GM20431 (cell line): ENCODE data around the gene TMSB4X.

Experiments used
- in situ Hi-C: fragments of 300-500 bp; cut with MseI, MboI; formaldehyde crosslinking; loops from one replicate; pipeline ENCODE4 v1.15.0; 2020; ENCODE audit warnings: low sequenced_read_pairs; ENCODE audit not compliant: unreplicated experiment

TMSB4X gene

GRCh38 chrX:12973561-12974304 lies 1.2 kb upstream of the TMSB4X start:
- in situ Hi-C loops: no loop called here

GRCh38 chrX:12974305-12974795 lies 560 bp upstream of the TMSB4X start:
- in situ Hi-C loops: no loop called here

- in situ Hi-C loops: loop anchor here (25.0 kb wide), 1 partner anchor 112 kb away; no protein-coding TSS in a partner anchor
These were observed 708 bp downstream of the TMSB4X start for GRCh38 chrX:12975670-12975965.

- in situ Hi-C loops: loop anchor here (25.0 kb wide), 1 partner anchor 111 kb away; no protein-coding TSS in a partner anchor
These were observed 1.2 kb downstream of the TMSB4X start for GRCh38 chrX:12975991-12976558.

GRCh38 chrX:12976819-12977732 lies 2.2 kb downstream of the TMSB4X start:
- in situ Hi-C loops: loop anchor here (25.0 kb wide), 1 partner anchor 110 kb away; no protein-coding TSS in a partner anchor

GRCh38 chrX:12977761-12978204 lies 2.9 kb downstream of the TMSB4X start:
- in situ Hi-C loops: loop anchor here (25.0 kb wide), 1 partner anchor 110 kb away; no protein-coding TSS in a partner anchor

- in situ Hi-C loops: loop anchor here (25.0 kb wide), 1 partner anchor 109 kb away; no protein-coding TSS in a partner anchor
These were observed 3.5 kb downstream of the TMSB4X start for GRCh38 chrX:12978205-12979025.

GRCh38 chrX:12979026-12979607 lies 4.2 kb downstream of the TMSB4X start:
- in situ Hi-C loops: loop anchor here (25.0 kb wide), 1 partner anchor 108 kb away; no protein-coding TSS in a partner anchor

GRCh38 chrX:12979616-12980015 lies 4.7 kb downstream of the TMSB4X start:
- in situ Hi-C loops: loop anchor here (25.0 kb wide), 1 partner anchor 108 kb away; no protein-coding TSS in a partner anchor

- in situ Hi-C loops: loop anchor here (25.0 kb wide), 1 partner anchor 107 kb away; no protein-coding TSS in a partner anchor
These were observed 5.1 kb downstream of the TMSB4X start for GRCh38 chrX:12980039-12980438.

GRCh38 chrX:12981880-12982279 lies 7.0 kb downstream of the TMSB4X start:
- in situ Hi-C loops: loop anchor here (25.0 kb wide), 1 partner anchor 105 kb away; no protein-coding TSS in a partner anchor

GRCh38 chrX:12984603-12985319 lies 9.9 kb downstream of the TMSB4X start:
- in situ Hi-C loops: loop anchor here (25.0 kb wide), 1 partner anchor 103 kb away; no protein-coding TSS in a partner anchor

GRCh38 chrX:12985331-12985730 lies 10.4 kb downstream of the TMSB4X start:
- in situ Hi-C loops: loop anchor here (25.0 kb wide), 1 partner anchor 102 kb away; no protein-coding TSS in a partner anchor

- in situ Hi-C loops: loop anchor here (25.0 kb wide), 1 partner anchor 101 kb away; no protein-coding TSS in a partner anchor
These were observed 11.4 kb downstream of the TMSB4X start for GRCh38 chrX:12986164-12986779.

- in situ Hi-C loops: loop anchor here (25.0 kb wide), 1 partner anchor 100 kb away; no protein-coding TSS in a partner anchor
These were observed 12.0 kb downstream of the TMSB4X start for GRCh38 chrX:12986886-12987285.

GRCh38 chrX:12987340-12987739 lies 12.4 kb downstream of the TMSB4X start:
- in situ Hi-C loops: loop anchor here (25.0 kb wide), 1 partner anchor 100 kb away; no protein-coding TSS in a partner anchor

GRCh38 chrX:12987900-12988594 lies 13.1 kb downstream of the TMSB4X start:
- in situ Hi-C loops: loop anchor here (25.0 kb wide), 1 partner anchor 99 kb away; no protein-coding TSS in a partner anchor
